Activated T-helper 1 cell treated with anti-CD3 and anti-CD28 coated beads, Interleukin-12 subunit alpha, Interleukin-12 subunit beta, Interleukin-2, Interleukin-4 antibody, amounts not matched to agents 30 ng/mL and 10 ng/mL and 1 ng/mL, durations not matched to agents 14 hours and 24 hours and 36 hours (primary cell): ENCODE measurements around the gene ARSB. TPM values are rescaled to one million over a fixed set of nuclear protein-coding genes. Genes with fewer than 3 reads are reported as not detected.

Source experiments
- DNase-seq: peaks from one replicate; pipeline ENCODE4 v3.0.0; 2021; ENCODE audit warnings: low spot score
- H3K27ac Mint-ChIP-seq: one replicate; pipeline ENCODE4 v1.8.0; 2021; ENCODE audit warnings: mild to moderate bottlenecking, mixed read lengths
- H3K27me3 Mint-ChIP-seq: one replicate; pipeline ENCODE4 v1.8.0; 2022; ENCODE audit warnings: mild to moderate bottlenecking, moderate library complexity, mixed read lengths; ENCODE audit not compliant: insufficient read depth
- H3K36me3 Mint-ChIP-seq: one replicate; pipeline ENCODE4 v1.8.0; 2021; ENCODE audit warnings: low read depth, mixed read lengths
- H3K4me1 Mint-ChIP-seq: one replicate; pipeline ENCODE4 v1.8.0; 2021; ENCODE audit warnings: low read depth, mixed read lengths
- H3K4me3 Mint-ChIP-seq: one replicate; pipeline ENCODE4 v1.8.0; 2021; ENCODE audit warnings: mild to moderate bottlenecking, moderate library complexity, mixed read lengths
- H3K9me3 Mint-ChIP-seq: one replicate; pipeline ENCODE4 v1.8.0; 2021; ENCODE audit warnings: mixed read lengths
- intact Hi-C: fragments of 100-400 bp; cut with micrococcal nuclease; formaldehyde crosslinking; loops from one replicate; pipeline ENCODE4 v1.15.1; 2024
- total RNA-seq: library from RNA; stranded (reverse); gene quantifications from 2 replicates; pipeline ENCODE4 v1.2.3, GENCODE V29; 2022

ARSB gene
- total RNA-seq, 1 donor from 2014 or later = 11.3 TPM

GRCh38 chr5:78730300-78731094, 254.6 kb downstream of the ARSB start:
- no peak for DNase-seq
- no peaks in the 10 kb centered on the region for H3K9me3 Mint-ChIP-seq
- peaks cover 11% of the 10 kb centered on the region for H3K27me3 Mint-ChIP-seq
- no peak overlapping the region for H3K27ac Mint-ChIP-seq
- intact Hi-C loops = no loop called here
- no peaks in the 10 kb centered on the region for H3K4me1 Mint-ChIP-seq
- no peak overlapping the region for H3K4me3 Mint-ChIP-seq
- H3K36me3 Mint-ChIP-seq = no peaks in the 10 kb centered on the region

- Mint-ChIP-seq H3K4me3 (no peak overlapping the region), H3K27me3 (peaks cover 4% of the 10 kb centered on the region), H3K4me1 (no peaks in the 10 kb centered on the region), H3K36me3 (no peaks in the 10 kb centered on the region), H3K27ac (no peak overlapping the region), H3K9me3 (no peaks in the 10 kb centered on the region)
- DNase-seq = no peak
- intact Hi-C loops = no loop called here
These were observed 257.0 kb downstream of the ARSB start for GRCh38 chr5:78727786-78728761.

Other genes starting within 250 kb of the ARSB start
- gene DMGDH, start 84.4 kb upstream of the ARSB start, total RNA-seq = not detected in 2 replicates
- gene BHMT2, start 84.5 kb upstream of the ARSB start, total RNA-seq = not detected in 2 replicates
- gene BHMT, start 126.5 kb upstream of the ARSB start, total RNA-seq = not detected in 2 replicates